HepG2 (cell line): Measurements from ENCODE around the gene RBX1. TPM values are rescaled to one million over a fixed set of nuclear protein-coding genes. Genes with fewer than 3 reads are reported as not detected.
A peak's percentile ranks its signal among the peaks of the same experiment; 100 is the strongest.

Source experiments
- CBX2 ChIP-seq, 2 experiments: fragments of 200-600 bp in 1 of 2; sonication (generic); formaldehyde crosslinking in 1 of 2; IDR thresholded peaks; 2 replicates each; pipeline versions ENCODE4 v1.7.0 to v1.8.1; 2018 to 2022; ENCODE audit warnings: low read depth in 2 of 2, low read length in 1 of 2, mild to moderate bottlenecking in 1 of 2, missing genetic modification reagents in 1 of 2
- CHD2 ChIP-seq: IDR thresholded peaks from 2 replicates; pipeline ENCODE4 v1.6.1; 2011; ENCODE audit warnings: low read depth, low read length, improper control_type of control experiment
- GRHL1 ChIP-seq: sonication (generic); formaldehyde crosslinking; conservative IDR thresholded peaks from 2 replicates; pipeline ENCODE4 v1.8.0; 2022; ENCODE audit warnings: missing genetic modification reagents
- KDM5A ChIP-seq: fragments of 200-600 bp; sonication (generic); IDR thresholded peaks from 2 replicates; pipeline ENCODE4 v1.7.0; 2018; ENCODE audit warnings: antibody characterized with exemption, mild to moderate bottlenecking, low read length, borderline replicate concordance
- MAF1 ChIP-seq: sonication (generic); formaldehyde crosslinking; IDR thresholded peaks from 2 replicates; pipeline ENCODE4 v1.5.0; 2020; ENCODE audit warnings: missing genetic modification reagents, borderline replicate concordance
- MTF2 ChIP-seq: sonication (generic); formaldehyde crosslinking; IDR thresholded peaks from 2 replicates; pipeline ENCODE4 v1.5.0; 2020; ENCODE audit warnings: missing genetic modification reagents, borderline replicate concordance
- PHF21A ChIP-seq: sonication (generic); formaldehyde crosslinking; IDR thresholded peaks from 2 replicates; pipeline ENCODE4 v1.5.0; 2020; ENCODE audit warnings: mild to moderate bottlenecking, missing genetic modification reagents
- SCMH1 ChIP-seq: sonication (generic); formaldehyde crosslinking; IDR thresholded peaks from 2 replicates; pipeline ENCODE4 v1.9.0; 2021; ENCODE audit warnings: missing genetic modification reagents, mild to moderate bottlenecking, borderline replicate concordance
- SNAPC2 ChIP-seq: sonication (generic); formaldehyde crosslinking; IDR thresholded peaks from 2 replicates; pipeline ENCODE4 v1.8.1; 2022; ENCODE audit warnings: mild to moderate bottlenecking, missing genetic modification reagents
- SRSF1 ChIP-seq: fragments of 200-400 bp; formaldehyde crosslinking; optimal IDR thresholded peaks from 2 replicates; pipeline ENCODE3; 2017; ENCODE audit warnings: mild to moderate bottlenecking, low read depth, low read length, moderate library complexity
- SYNCRIP ChIP-seq: fragments of 200-400 bp; formaldehyde crosslinking; IDR thresholded peaks from 2 replicates; pipeline ENCODE4 v1.6.1; 2018; ENCODE audit warnings: mild to moderate bottlenecking, low read depth, low read length; ENCODE audit not compliant: insufficient read depth
- ZFAT ChIP-seq: sonication (generic); formaldehyde crosslinking; conservative IDR thresholded peaks from 2 replicates; pipeline ENCODE4 v1.8.1; 2023; ENCODE audit warnings: missing genetic modification reagents, inconsistent platforms
- ZNF230 ChIP-seq: sonication (generic); formaldehyde crosslinking; IDR thresholded peaks from 2 replicates; pipeline ENCODE4 v1.4.0; 2020; ENCODE audit warnings: mild to moderate bottlenecking, missing genetic modification reagents
- ZNF234 ChIP-seq: sonication (generic); formaldehyde crosslinking; conservative IDR thresholded peaks from 2 replicates; pipeline ENCODE4 v1.5.1; 2020; ENCODE audit warnings: mild to moderate bottlenecking, missing genetic modification reagents
- ZNF510 ChIP-seq: sonication (generic); formaldehyde crosslinking; IDR thresholded peaks from 2 replicates; pipeline ENCODE4 v1.4.0; 2020; ENCODE audit warnings: low read depth, mild to moderate bottlenecking, missing genetic modification reagents
- ZNF616 ChIP-seq: sonication (generic); formaldehyde crosslinking; IDR thresholded peaks from 2 replicates; pipeline ENCODE4 v1.5.0; 2020; ENCODE audit warnings: low read depth, mild to moderate bottlenecking, missing genetic modification reagents
- polyA plus RNA-seq, 8 experiments: library from polyadenylated mRNA; depleted of rRNA in 3 of 8; stranded (reverse) in 7 of 8; unstranded in 1 of 8; fragments of >200 nt; fragmentation: Illumina TruSeq in 4 of 8; extraction: Trizol in 4 of 8; gene quantifications; 2 replicates each; pipeline versions ENCODE4 v1.2.1 to v1.2.3, GENCODE V29; 2011 to 2016; ENCODE audit warnings: low read depth in 4 of 8, missing spikeins in 1 of 8, mixed read lengths in 1 of 8; ENCODE audit not compliant: insufficient read depth in 1 of 8
- total RNA-seq, 5 experiments: library from RNA; depleted of rRNA; stranded (reverse); fragments of >200 nt; fragmentation: Illumina TruSeq; extraction: Trizol; gene quantifications; 2 replicates each; pipeline ENCODE4 v1.2.3, GENCODE V29; 2016; ENCODE audit warnings: low read depth in 1 of 5
- TF ChIP-seq, protein P1 (sequence below): IDR thresholded peaks from 2 replicates; pipeline ENCODE4 v1.6.1; 2016; ENCODE audit warnings: mild to moderate bottlenecking, missing biosample characterization, missing genetic modification reagents
- TF ChIP-seq, protein P2 (sequence below): IDR thresholded peaks from 2 replicates; pipeline ENCODE4 v1.6.1; 2012; ENCODE audit warnings: low read depth, low read length, improper control_type of control experiment
- TF ChIP-seq, protein P3 (sequence below): sonication (generic); formaldehyde crosslinking; conservative IDR thresholded peaks from 2 replicates; pipeline ENCODE4 v1.8.1; 2023; ENCODE audit warnings: missing genetic modification reagents
- TF ChIP-seq, protein P4 (sequence below): sonication (generic); formaldehyde crosslinking; IDR thresholded peaks from 2 replicates; pipeline ENCODE4 v1.4.0; 2020; ENCODE audit warnings: missing genetic modification reagents, borderline replicate concordance

The RBX1 gene
- total and polyA plus RNA-seq, 2 of the 13 experiments (the other 11 are each of a cell fraction or from before 2014, with no cell fraction given): 84.9 to 90.2 TPM

GRCh38 chr22:41022470-41023298 is 71.5 kb downstream of the RBX1 start (continued):
- no peak for TF ChIP-seq GRHL1 (CRISPR knock-in tag)
- TF ChIP-seq MAF1 (CRISPR knock-in tag): peak; percentile 75; the same call in 1 of the 2 replicates
- TF ChIP-seq SNAPC2: peak; percentile 81; the same call in 1 of the 2 replicates
- TF ChIP-seq, protein P1, sequence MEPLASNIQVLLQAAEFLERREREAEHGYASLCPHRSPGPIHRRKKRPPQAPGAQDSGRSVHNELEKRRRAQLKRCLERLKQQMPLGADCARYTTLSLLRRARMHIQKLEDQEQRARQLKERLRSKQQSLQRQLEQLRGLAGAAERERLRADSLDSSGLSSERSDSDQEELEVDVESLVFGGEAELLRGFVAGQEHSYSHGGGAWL (CRISPR knock-in tag): peak; percentile 96
- peak; percentile 52; the same call in 1 of the 2 replicates for TF ChIP-seq PHF21A
- TF ChIP-seq, protein P2, sequence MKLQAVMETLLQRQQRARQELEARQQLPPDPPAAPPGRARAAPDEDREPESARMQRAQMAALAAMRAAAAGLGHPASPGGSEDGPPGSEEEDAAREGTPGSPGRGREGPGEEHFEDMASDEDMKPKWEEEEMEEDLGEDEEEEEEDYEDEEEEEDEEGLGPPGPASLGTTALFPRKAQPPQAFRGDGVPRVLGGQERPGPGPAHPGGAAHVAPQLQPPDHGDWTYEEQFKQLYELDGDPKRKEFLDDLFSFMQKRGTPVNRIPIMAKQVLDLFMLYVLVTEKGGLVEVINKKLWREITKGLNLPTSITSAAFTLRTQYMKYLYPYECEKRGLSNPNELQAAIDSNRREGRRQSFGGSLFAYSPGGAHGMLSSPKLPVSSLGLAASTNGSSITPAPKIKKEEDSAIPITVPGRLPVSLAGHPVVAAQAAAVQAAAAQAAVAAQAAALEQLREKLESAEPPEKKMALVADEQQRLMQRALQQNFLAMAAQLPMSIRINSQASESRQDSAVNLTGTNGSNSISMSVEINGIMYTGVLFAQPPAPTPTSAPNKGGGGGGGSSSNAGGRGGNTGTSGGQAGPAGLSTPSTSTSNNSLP: no peak
- TF ChIP-seq SCMH1 (CRISPR knock-in tag): no peak
- no peak for TF ChIP-seq ZNF234 (CRISPR knock-in tag)
- TF ChIP-seq ZFAT (CRISPR knock-in tag): no peak
- TF ChIP-seq, protein P3, sequence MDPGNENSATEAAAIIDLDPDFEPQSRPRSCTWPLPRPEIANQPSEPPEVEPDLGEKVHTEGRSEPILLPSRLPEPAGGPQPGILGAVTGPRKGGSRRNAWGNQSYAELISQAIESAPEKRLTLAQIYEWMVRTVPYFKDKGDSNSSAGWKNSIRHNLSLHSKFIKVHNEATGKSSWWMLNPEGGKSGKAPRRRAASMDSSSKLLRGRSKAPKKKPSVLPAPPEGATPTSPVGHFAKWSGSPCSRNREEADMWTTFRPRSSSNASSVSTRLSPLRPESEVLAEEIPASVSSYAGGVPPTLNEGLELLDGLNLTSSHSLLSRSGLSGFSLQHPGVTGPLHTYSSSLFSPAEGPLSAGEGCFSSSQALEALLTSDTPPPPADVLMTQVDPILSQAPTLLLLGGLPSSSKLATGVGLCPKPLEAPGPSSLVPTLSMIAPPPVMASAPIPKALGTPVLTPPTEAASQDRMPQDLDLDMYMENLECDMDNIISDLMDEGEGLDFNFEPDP: no peak
- TF ChIP-seq SRSF1: no peak
- 0 out of 2 replicates have a peak, but pooled peaks have one; percentile 35 for TF ChIP-seq CHD2
- TF ChIP-seq SYNCRIP: no peak
- TF ChIP-seq CBX2 (IDR thresholded peaks at IDR 0.05; ENCODE audit: low read depth, low read length): no peak
- peak; percentile 61; the same call in 1 of the 2 replicates for TF ChIP-seq CBX2 (CRISPR knock-in tag; IDR thresholded peaks at IDR 0.05; ENCODE audit: low read depth)
- peak; percentile 95 for TF ChIP-seq ZNF616 (CRISPR knock-in tag)
- TF ChIP-seq MTF2 (CRISPR knock-in tag): peak; percentile 37; the same call in 1 of the 2 replicates
- TF ChIP-seq, protein P4, sequence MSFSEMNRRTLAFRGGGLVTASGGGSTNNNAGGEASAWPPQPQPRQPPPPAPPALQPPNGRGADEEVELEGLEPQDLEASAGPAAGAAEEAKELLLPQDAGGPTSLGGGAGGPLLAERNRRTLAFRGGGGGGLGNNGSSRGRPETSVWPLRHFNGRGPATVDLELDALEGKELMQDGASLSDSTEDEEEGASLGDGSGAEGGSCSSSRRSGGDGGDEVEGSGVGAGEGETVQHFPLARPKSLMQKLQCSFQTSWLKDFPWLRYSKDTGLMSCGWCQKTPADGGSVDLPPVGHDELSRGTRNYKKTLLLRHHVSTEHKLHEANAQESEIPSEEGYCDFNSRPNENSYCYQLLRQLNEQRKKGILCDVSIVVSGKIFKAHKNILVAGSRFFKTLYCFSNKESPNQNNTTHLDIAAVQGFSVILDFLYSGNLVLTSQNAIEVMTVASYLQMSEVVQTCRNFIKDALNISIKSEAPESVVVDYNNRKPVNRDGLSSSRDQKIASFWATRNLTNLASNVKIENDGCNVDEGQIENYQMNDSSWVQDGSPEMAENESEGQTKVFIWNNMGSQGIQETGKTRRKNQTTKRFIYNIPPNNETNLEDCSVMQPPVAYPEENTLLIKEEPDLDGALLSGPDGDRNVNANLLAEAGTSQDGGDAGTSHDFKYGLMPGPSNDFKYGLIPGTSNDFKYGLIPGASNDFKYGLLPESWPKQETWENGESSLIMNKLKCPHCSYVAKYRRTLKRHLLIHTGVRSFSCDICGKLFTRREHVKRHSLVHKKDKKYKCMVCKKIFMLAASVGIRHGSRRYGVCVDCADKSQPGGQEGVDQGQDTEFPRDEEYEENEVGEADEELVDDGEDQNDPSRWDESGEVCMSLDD (CRISPR knock-in tag): no peak
- no peak for TF ChIP-seq KDM5A
- TF ChIP-seq ZNF230 (CRISPR knock-in tag): peak; percentile 88; the same call in 1 of the 2 replicates
- TF ChIP-seq ZNF510 (CRISPR knock-in tag): no peak
